Activated naive CD4-positive, alpha-beta T cell treated with anti-CD3 and anti-CD28 coated beads, Interleukin-2, amount 10 ng/mL, durations not matched to agents 7 days and 5 days (primary cell): ENCODE data around the gene LAPTM5.
"Not testable (repeated sequence)": the region's sequence is repeated elsewhere in the genome, so short reads cannot be mapped to it uniquely, and the experiment has no call there.

ENCODE experiments used
- CTCF ChIA-PET: fragments of 350-600 bp; sonication (Branson Sonifier 250); formaldehyde crosslinking; loops from one replicate; lab custom pipeline; 2021; ENCODE audit warnings: antibody characterized with exemption; lab: Charles Lee
- DNase-seq: peaks from one replicate; pipeline ENCODE4 v3.0.0-alpha.2; 2020
- H3K27ac Mint-ChIP-seq: one replicate; pipeline ENCODE4 v1.8.0; 2021; ENCODE audit warnings: mild to moderate bottlenecking, moderate library complexity, mixed read lengths
- H3K27me3 Mint-ChIP-seq: one replicate; pipeline ENCODE4 v1.8.0; 2021; ENCODE audit warnings: mild to moderate bottlenecking, mixed read lengths
- H3K36me3 Mint-ChIP-seq: one replicate; pipeline ENCODE4 v1.8.0; 2021; ENCODE audit warnings: mixed read lengths
- H3K4me1 Mint-ChIP-seq: one replicate; pipeline ENCODE4 v1.8.0; 2021; ENCODE audit warnings: mixed read lengths
- H3K4me3 Mint-ChIP-seq: one replicate; pipeline ENCODE4 v1.8.0; 2021; ENCODE audit warnings: mild to moderate bottlenecking, moderate library complexity, mixed read lengths
- H3K9me3 Mint-ChIP-seq: one replicate; pipeline ENCODE4 v1.8.0; 2021; ENCODE audit warnings: mixed read lengths

Gene LAPTM5

GRCh38 chr1:30773722-30774358 lies 16.3 kb upstream of the LAPTM5 start:
- Mint-ChIP-seq H3K36me3 (no peaks in the 10 kb centered on the region), H3K4me1 (peaks cover 6% of the 10 kb centered on the region), H3K9me3 (no peaks in the 10 kb centered on the region), H3K4me3 (no peak overlapping the region), H3K27me3 (peaks cover 69% of the 10 kb centered on the region), H3K27ac (no peak overlapping the region)
- CTCF ChIA-PET, result interaction anchor here (14.4 kb wide), 1 partner anchor 51 kb away, joined by 465 read pairs; the partner anchor contains the start of gene MATN1
- DNase-seq, result no peak

- no peak overlapping the region for H3K27ac Mint-ChIP-seq
- peaks cover 9% of the 10 kb centered on the region for H3K4me1 Mint-ChIP-seq
- H3K9me3 Mint-ChIP-seq, result no peaks in the 10 kb centered on the region
- no peak for DNase-seq
- H3K36me3 Mint-ChIP-seq, result no peaks in the 10 kb centered on the region
- H3K27me3 Mint-ChIP-seq, result peaks cover 50% of the 10 kb centered on the region
- H3K4me3 Mint-ChIP-seq, result no peak overlapping the region
- CTCF ChIA-PET, result interaction anchor here (14.4 kb wide), 1 partner anchor 48 kb away, joined by 465 read pairs; the partner anchor contains the start of gene MATN1
These were observed 13.4 kb upstream of the LAPTM5 start for GRCh38 chr1:30771005-30771404.

GRCh38 chr1:30770150-30770549 lies 12.6 kb upstream of the LAPTM5 start:
- CTCF ChIA-PET, result interaction anchor here (0.9 to 1.3 kb wide), 2 partner anchors 10 to 51 kb away, joined by 3 to 6 read pairs; no protein-coding TSS in a partner anchor
- H3K4me3 Mint-ChIP-seq, result no peak overlapping the region

GRCh38 chr1:30768830-30769718 lies 11.5 kb upstream of the LAPTM5 start:
- peaks cover 41% of the 10 kb centered on the region for H3K27me3 Mint-ChIP-seq
- peaks cover 15% of the 10 kb centered on the region for H3K4me1 Mint-ChIP-seq
- H3K4me3 Mint-ChIP-seq, result no peak overlapping the region
- H3K36me3 Mint-ChIP-seq, result no peaks in the 10 kb centered on the region
- CTCF ChIA-PET, result interaction anchor here (0.8 to 1.5 kb wide), 7 partner anchors 11 to 50 kb away, joined by 3 to 6 read pairs (median 4); no protein-coding TSS in a partner anchor
- H3K27ac Mint-ChIP-seq, result no peak overlapping the region
- no peaks in the 10 kb centered on the region for H3K9me3 Mint-ChIP-seq
- no peak for DNase-seq

More at GRCh38 chr1:30770150-30770549, 12.6 kb upstream of the LAPTM5 start:
- no peaks in the 10 kb centered on the region for H3K36me3 Mint-ChIP-seq
- H3K4me1 Mint-ChIP-seq, result peaks cover 13% of the 10 kb centered on the region
- no peak overlapping the region for H3K27ac Mint-ChIP-seq
- DNase-seq, result no peak
- H3K27me3 Mint-ChIP-seq, result peaks cover 42% of the 10 kb centered on the region
- H3K9me3 Mint-ChIP-seq, result no peaks in the 10 kb centered on the region

- Mint-ChIP-seq H3K27ac (no peak overlapping the region), H3K27me3 (peaks cover 33% of the 10 kb centered on the region), H3K4me3 (no peak overlapping the region), H3K4me1 (peaks cover 16% of the 10 kb centered on the region), H3K9me3 (no peaks in the 10 kb centered on the region), H3K36me3 (no peaks in the 10 kb centered on the region)
- CTCF ChIA-PET, result interaction anchor here (0.8 to 1.5 kb wide), 6 partner anchors 11 to 50 kb away, joined by 3 to 5 read pairs (median 4); no protein-coding TSS in a partner anchor
- DNase-seq, result no peak
These were observed 10.7 kb upstream of the LAPTM5 start for GRCh38 chr1:30768159-30768829.

- DNase-seq, H3K4me3 Mint-ChIP-seq, H3K27ac Mint-ChIP-seq, H3K9me3 Mint-ChIP-seq, H3K36me3 Mint-ChIP-seq: not testable (repeated sequence)
- Mint-ChIP-seq H3K27me3 (peaks cover 22% of the 10 kb centered on the region), H3K4me1 (peaks cover 27% of the 10 kb centered on the region)
- CTCF ChIA-PET, result interaction anchor here (2.5 kb wide), 1 partner anchor 48 kb away, joined by 8 read pairs; no protein-coding TSS in a partner anchor
These were observed 9.4 kb upstream of the LAPTM5 start for GRCh38 chr1:30766948-30767347.

- CTCF ChIA-PET, result interaction anchor here (2.5 kb wide), 1 partner anchor 47 kb away, joined by 8 read pairs; no protein-coding TSS in a partner anchor
- Mint-ChIP-seq H3K36me3 (no peaks in the 10 kb centered on the region), H3K27me3 (peaks cover 14% of the 10 kb centered on the region), H3K4me1 (peaks cover 38% of the 10 kb centered on the region), H3K4me3 (no peak overlapping the region), H3K27ac (no peak overlapping the region), H3K9me3 (no peaks in the 10 kb centered on the region)
- DNase-seq, result no peak
These were observed 8.2 kb upstream of the LAPTM5 start for GRCh38 chr1:30765556-30766434.

- peaks cover 11% of the 10 kb centered on the region for H3K27me3 Mint-ChIP-seq
- no peaks in the 10 kb centered on the region for H3K9me3 Mint-ChIP-seq
- H3K27ac Mint-ChIP-seq, result no peak overlapping the region
- CTCF ChIA-PET, result interaction anchor here (2.5 kb wide), 1 partner anchor 46 kb away, joined by 8 read pairs; no protein-coding TSS in a partner anchor
- H3K36me3 Mint-ChIP-seq, result no peaks in the 10 kb centered on the region
- DNase-seq, result no peak
- peaks cover 45% of the 10 kb centered on the region for H3K4me1 Mint-ChIP-seq
- H3K4me3 Mint-ChIP-seq, result no peak overlapping the region
These were observed 7.5 kb upstream of the LAPTM5 start for GRCh38 chr1:30764939-30765555.

- Mint-ChIP-seq H3K4me1 (peaks cover 52% of the 10 kb centered on the region), H3K9me3 (no peaks in the 10 kb centered on the region), H3K36me3 (no peaks in the 10 kb centered on the region), H3K27me3 (peaks cover 5% of the 10 kb centered on the region), H3K4me3 (no peak overlapping the region), H3K27ac (no peak overlapping the region)
- no peak for DNase-seq
- CTCF ChIA-PET, result no interaction called here
These were observed 6.8 kb upstream of the LAPTM5 start for GRCh38 chr1:30764396-30764795.

- Mint-ChIP-seq H3K9me3 (no peaks in the 10 kb centered on the region), H3K27me3 (peaks cover 2% of the 10 kb centered on the region), H3K36me3 (no peaks in the 10 kb centered on the region), H3K27ac (no peak overlapping the region), H3K4me1 (peaks cover 58% of the 10 kb centered on the region), H3K4me3 (no peak overlapping the region)
- CTCF ChIA-PET, result no interaction called here
- DNase-seq, result no peak
These were observed 6.2 kb upstream of the LAPTM5 start for GRCh38 chr1:30763651-30764248.

GRCh38 chr1:30762930-30763650 lies 5.5 kb upstream of the LAPTM5 start:
- peaks cover 63% of the 10 kb centered on the region for H3K4me1 Mint-ChIP-seq
- no peak overlapping the region for H3K4me3 Mint-ChIP-seq
- CTCF ChIA-PET, result interaction anchor here (1.1 to 7.7 kb wide), 3 partner anchors 16 to 44 kb away, joined by 3 to 50 read pairs (median 21); no protein-coding TSS in a partner anchor
- no peaks in the 10 kb centered on the region for H3K36me3 Mint-ChIP-seq
- H3K9me3 Mint-ChIP-seq, result no peaks in the 10 kb centered on the region
- peak overlapping the region; percentile 21 for H3K27ac Mint-ChIP-seq
- no peaks in the 10 kb centered on the region for H3K27me3 Mint-ChIP-seq
- no peak for DNase-seq
